Lung microvascular endothelial cell (primary cell): Measurements from ENCODE around the gene C2orf15. TPM values are rescaled to one million over a fixed set of nuclear protein-coding genes. Genes with fewer than 3 reads are reported as not detected.
"Not testable (repeated sequence)": the region's sequence is repeated elsewhere in the genome, so short reads cannot be mapped to it uniquely, and the experiment has no call there.

ENCODE experiments used
- DNase-seq, 2 donors: peaks; one replicate each; pipeline versions ENCODE4 v3.0.0 to v3.0.0-alpha.2; 2010; ENCODE audit warnings: low read depth in 2 of 2
- total RNA-seq: library from RNA; depleted of rRNA; stranded (reverse); fragments of >200 nt; gene quantifications from 2 replicates; pipeline ENCODE4 v1.2.1, GENCODE V29; 2014

Gene C2orf15
- total RNA-seq = 0.20 and 0.22 TPM in 2 replicates

- peak; percentile 64 to 83 for DNase-seq
Measured at GRCh38 chr2:99141110-99142108, at the start of gene C2orf15. TSS of gene C2orf15 (plus strand) at chr2:99141707. CDS start at chr2:99150559, 8,852 bp downstream.

- no peak for DNase-seq
Measured at GRCh38 chr2:99096728-99097127, 44.8 kb upstream of the C2orf15 start.

DNA sequence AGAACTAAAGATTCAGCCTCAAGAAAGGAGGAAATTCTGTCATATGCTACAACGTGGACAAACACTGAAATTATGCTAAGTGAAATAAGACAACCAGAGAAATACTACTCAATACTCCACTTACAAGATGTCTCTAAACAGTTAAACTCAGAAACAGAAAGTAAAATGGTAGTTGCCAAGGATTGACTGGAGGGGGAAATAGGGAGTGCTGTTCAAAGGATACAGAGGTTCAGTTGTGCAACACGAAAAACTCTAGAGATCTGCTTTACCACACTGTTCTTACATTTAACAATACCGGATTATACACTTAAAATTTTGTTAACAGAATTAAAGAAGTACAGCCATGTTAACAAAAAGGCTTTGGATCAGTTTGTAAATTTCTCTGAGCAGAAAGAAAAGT, 39.8 kb upstream of the C2orf15 start:
- DNase-seq = peak; percentile 0 to 10

DNA sequence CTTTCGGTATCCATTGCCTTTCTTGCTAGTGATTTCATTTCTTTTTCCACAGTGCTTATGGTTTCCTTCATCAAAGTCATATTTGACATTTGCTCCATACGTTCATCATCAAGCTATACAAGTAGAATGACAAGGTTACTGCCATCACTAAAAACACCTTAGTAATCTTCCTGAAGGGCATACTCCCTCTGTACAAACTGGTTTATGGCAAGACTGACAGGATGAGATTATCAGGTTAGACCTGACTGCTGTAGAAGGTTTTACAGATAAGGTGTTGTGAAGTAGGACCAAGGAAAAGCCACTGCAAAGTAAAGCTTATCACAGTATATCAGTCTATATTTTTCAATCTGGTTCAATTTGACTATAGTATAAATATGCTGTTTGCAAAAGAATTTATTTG, 37.5 kb upstream of the C2orf15 start:
- DNase-seq = no peak

DNA sequence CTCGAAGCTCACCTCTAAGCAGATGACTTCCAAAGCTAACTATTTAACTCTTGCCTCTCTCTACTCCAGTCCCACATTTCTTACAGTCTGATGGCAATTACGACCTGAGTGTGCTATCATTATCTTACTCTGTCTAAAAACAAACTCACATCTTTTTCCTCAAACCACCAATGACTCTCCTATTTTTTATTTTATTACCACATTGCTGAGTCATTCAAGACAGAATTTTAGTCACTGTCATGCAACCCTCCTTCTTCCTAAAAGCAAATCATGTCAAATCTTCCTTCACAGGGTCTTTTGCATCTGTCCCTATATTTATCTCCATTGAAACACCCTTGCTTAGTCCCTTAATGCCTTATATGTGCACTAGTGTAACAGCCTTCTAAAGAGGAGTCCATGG, 34.6 kb upstream of the C2orf15 start:
- DNase-seq = no peak

DNA sequence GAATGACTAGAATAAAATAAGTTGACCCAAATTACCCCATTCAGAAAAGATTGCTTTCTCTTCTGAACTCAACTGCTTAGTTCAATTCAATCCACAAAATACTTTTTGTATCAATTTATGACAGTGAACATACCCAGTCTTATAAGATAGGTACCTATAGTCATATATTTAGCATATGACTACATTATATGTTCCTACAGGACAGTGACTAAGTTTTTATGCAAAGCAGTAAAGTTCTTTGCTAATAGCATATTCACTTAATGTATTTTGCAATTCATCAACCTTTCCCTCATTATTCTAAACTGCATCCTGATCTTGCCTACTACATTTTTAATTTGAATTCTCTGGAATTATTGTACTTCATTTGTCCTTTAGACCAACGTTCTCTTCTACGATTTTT, 30.3 kb upstream of the C2orf15 start:
- DNase-seq = no peak

- DNase-seq = no peak
Measured at GRCh38 chr2:99111945-99112344, 29.6 kb upstream of the C2orf15 start.

- DNase-seq = no peak
Measured at GRCh38 chr2:99112617-99113016, 28.9 kb upstream of the C2orf15 start.

DNA sequence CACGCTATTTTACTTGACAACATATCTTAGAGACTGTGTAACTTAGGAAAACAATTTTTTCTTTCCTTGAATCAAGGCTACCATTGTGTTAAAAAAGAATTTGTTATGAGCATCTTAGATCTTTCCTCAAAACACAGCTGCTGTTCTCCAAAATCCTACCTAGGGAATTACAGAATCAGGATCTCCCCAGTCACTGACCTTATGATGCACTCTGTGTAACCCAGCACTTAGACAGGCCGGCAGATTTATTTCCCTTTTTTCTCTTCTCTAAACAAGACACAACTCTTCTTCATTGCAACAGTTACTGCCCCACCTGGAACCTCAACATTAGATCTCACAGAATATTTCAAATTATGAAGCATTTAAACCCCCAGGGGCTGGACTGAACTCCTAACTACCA, 13.5 kb upstream of the C2orf15 start:
- no peak for DNase-seq

DNA sequence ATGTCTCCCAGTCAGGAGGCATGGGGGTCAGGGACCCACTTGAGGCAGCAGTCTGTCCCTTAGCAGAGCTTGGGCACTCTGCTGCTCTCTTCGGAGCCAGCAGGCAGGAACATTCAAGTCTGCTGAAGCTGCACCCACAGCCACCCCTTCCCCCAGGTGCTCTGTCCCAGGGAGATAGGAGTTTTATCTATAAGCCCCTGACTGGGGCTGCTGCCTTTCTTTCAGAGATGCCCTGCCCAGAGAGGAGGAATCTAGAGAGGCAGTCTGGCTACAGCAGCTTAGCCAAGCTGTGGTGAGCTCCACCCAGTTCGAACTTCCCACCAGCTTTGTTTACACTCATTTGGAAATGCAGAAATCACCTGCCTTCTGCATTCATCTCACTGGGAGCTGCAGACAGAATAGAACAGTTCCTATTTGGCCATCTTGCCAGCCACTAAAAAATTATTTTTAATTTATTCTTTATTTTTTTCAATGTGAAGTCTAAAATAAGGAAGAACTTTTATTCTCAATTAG, 6.4 kb upstream of the C2orf15 start:
- not testable (repeated sequence) for DNase-seq

DNA sequence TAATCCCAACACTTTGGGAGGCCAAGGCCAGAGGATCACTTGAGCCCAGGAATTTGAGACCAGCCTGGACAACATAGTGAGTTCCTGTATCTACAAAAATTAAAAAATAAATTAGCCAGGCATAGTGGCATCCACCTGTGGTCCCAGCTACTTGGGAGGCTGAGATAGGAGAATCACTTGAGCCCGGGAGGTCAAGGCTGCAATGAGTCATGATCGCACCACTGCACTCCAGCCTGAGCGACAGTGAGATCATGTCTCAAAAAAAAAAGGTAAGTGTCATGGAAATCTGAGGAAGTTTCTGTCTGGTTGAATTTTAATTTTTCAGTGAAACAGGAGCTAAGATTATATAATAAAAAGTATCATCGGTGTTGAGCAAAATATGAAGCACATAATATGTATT, 2.5 kb upstream of the C2orf15 start:
- no peak for DNase-seq

DNA sequence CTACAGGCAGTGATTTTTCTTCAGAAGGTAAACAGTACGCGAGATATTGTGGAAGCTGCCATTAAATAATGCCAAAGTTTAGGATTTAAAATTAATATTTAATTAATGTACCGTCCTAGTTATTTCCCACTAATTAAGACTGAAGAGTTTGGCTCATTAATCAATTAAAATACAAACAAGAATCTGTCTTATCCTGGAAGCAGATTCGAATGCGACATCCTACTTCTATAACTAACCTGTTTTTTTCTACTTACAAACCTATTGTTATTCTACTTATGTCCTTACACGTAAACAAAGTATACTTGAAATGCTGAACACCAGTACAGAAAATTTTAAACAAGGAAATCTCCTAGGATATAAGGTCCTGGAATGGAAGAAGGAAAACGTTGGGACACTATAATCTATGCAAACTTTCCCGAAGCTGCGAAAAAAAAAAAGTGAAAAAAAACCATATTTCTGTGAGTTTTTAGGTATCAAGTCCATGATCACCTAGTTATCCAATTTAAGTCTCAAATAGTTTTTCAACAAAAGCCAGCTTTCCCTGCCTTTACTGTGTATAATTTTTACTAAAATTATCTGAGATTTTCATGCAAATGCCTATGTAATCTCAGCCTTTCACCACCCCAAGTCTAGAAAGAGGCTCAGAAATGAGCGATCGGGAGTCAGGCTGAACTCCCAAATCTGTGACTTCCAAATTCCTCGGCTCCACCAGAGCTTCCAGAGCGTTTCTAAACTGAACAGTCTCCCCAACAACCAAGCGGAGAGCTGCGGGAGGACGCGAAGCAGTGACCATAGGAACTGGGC, 1.2 kb upstream of the C2orf15 start:
- no peak for DNase-seq

- DNase-seq = peak in 1 of 2 donors; percentile 13
Measured at GRCh38 chr2:99140860-99141109, 722 bp upstream of the C2orf15 start.

- no peak for DNase-seq
Measured at GRCh38 chr2:99150706-99151105, 9.2 kb downstream of the C2orf15 start.

DNA sequence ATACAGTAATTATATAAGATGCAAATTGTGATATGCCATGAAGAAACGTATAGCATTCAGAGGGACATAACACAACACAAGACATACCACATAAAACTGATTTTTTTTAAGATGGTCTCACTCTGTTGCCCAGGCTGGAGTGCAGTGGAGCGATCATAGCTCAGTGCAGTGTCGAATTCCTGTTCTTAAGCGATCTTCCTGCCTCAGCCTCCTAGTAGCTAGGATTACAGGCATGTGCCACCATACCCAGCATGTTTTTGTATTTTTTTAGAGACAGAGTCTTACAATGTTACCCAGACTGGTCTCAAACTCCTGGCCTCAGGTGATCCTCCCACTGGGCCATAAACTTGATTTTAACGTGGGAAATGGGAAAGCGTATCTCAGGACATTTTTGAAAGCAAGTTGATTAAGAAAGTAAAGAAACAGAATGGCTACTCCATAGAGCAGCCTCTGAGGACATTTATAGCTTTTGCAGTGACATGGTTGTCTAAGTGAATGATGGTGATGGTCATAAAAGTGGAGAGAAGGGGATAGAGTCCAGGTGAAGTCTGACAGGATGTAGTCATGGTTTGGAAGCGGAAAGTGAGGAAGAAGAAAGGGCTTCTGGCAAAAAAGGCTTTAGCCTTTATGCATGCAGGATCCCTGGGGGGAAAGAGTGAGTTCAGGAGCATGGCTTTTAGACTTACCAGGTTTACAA, 10.8 kb downstream of the C2orf15 start:
- no peak for DNase-seq

DNA sequence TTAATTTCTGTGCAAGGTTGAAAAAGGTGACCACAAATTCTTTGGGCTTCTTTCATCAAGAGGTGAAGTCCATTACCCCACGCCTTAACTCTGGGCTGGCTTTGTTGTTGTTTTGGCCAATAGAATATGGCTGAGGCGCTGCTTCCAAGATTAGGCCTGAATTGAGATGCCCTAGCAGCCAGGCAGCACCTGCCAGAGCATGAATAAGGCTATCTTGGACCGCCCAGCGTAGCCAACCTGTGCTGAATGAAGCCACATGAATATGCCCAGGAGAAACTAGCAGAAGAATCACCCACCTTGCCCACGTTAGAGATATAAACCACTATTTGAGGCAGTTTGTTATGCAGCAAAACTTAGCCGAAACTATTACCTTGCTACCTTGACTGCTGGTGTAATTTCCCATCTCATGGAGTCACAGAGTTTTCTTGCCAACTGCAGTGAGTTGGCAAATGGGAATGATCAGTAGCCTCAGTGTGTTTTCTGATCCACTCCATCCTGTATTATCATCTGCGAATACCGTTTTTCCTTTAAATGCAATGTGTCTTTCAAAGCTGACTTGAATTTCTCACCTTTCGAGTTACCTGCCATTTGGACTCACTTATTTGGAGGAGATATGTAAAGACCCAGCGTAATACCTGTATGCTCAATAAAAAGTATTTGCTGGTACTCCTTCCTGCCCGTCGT, 12.6 kb downstream of the C2orf15 start:
- peak in 1 of 2 donors; percentile 32 for DNase-seq

DNA sequence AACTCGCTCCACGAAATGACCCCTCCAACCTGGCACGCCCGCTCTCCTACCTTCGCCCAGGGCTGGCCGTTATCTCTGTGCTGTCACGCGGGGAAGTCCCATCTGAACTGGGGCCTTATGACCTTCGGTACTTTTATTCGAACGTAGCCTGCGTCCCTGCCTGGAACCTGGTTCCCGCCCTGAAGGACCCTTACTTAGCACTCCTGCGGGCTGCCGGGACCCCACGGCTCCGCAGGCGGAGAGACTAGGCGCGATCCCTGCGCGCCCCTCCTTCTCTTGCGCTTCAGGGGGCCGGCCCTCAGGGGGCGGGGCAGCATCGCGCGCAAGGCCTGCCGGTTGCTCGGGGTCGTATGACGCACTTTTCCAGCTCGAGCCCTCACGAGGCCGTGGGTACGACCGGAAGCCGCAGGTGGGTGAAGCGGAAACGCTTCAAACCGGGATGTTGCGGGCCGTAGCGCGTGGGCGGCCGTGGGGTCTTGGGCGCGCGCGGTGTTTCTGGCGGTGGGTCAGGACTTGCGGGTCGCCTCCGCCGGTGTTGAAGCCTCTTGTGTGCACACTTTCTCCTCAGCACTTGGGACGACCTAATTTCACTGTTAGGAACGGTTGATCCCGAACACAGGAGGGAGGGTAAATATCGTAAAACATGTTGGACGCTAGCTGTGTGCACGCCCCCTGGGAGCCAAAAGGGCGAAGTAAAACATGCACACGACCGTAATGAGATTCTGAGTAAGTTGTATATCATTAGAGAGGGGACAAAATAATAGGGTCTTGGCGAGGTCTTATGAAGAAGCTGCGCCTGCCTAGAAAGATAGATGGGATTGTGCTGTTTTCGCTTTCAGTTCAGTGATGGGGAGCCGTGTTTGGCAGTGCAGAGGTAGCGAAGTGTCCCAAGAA, 13.4 kb downstream of the C2orf15 start, which contains the start of the genes LIPT1 and TSGA10:
Gene LIPT1 (plus strand): TSS at position 325 of the 894 bp plus-strand sequence. CDS start 6,991 bp downstream, outside the sequence.
Gene TSGA10 (minus strand): TSS at position 300 of the 894 bp plus-strand sequence. CDS start 45,503 bp downstream, outside the sequence.
- DNase-seq = peak; percentile 90 to 95

DNA sequence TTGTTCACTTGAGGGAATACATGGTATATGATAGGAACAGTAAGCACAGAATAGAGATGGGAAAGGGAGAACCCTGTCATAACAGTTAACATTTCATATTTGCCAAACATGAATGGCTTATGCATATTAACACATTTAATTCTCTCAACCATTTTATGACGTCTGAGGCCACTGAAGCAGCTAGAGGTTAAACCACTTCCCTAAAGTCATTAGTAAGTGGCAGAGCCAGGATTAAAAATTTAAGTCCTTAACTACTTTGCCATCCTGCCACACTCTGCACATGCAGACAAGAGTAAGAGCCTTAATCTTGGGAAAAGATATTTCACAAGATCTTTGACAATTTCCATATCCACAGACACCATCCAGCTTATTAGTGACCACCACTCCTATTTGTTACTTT, 15.4 kb downstream of the C2orf15 start:
- DNase-seq = no peak

- no peak for DNase-seq
Measured at GRCh38 chr2:99158599-99158998, 17.1 kb downstream of the C2orf15 start.

GRCh38 chr2:99159594-99159993, 18.1 kb downstream of the C2orf15 start:
- no peak for DNase-seq
